Measurements from ENCODE around the gene POC1A. TPM values are rescaled to one million over a fixed set of nuclear protein-coding genes. Genes with fewer than 3 reads are reported as not detected.
A peak's percentile ranks its signal among the peaks of the same experiment; 100 is the strongest.

POC1A gene
- total and polyA plus RNA-seq, 4 experiments from 2014 or later = 0.36 to 2.4 (median 1.0) TPM

DNA sequence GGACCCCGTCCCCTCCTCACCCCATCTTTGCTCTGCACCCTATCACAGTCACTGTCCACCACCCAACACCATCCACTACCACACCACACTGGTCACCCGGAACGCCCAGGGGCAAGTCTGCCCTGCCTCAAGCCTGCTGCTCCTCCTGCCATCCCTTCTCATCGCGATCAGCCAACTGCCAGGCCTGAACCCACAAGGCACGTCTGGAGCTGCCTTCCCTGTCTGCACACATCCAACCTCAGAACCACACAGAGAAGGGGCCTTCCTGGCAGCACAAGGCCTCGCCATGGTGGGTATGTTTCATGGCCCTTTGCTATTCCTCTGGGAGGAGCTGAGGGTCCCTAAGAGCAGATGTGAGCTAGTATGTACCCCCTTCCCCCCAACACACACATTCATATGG, 94.4 kb downstream of the POC1A start:
- H3K4me1 ChIP-seq (ENCODE audit: insufficient read depth, low read length) = peaks cover 15% of the 10 kb centered on the region
- CTCF ChIA-PET (ENCODE audit: partially characterized antibody) = interaction anchor here (1.2 kb wide), 1 partner anchor 95 kb away, joined by 3 read pairs; the partner anchor contains the start of gene POC1A
- H3K27ac ChIP-seq (ENCODE audit: low read depth, low read length) = no peak overlapping the region
- no peaks in the 10 kb centered on the region for H3K9me3 Mint-ChIP-seq
- peaks cover 1 to 18% (median 7%) of the 10 kb centered on the region in 4 donors for H3K4me1 Mint-ChIP-seq
- POLR2A ChIA-PET (ENCODE audit: partially characterized antibody) = interaction anchor here (0.8 kb wide), 1 partner anchor 117 kb away, joined by 3 read pairs; no protein-coding TSS in a partner anchor
- no peak overlapping the region for H3K4me3 Mint-ChIP-seq
- peak overlapping the region in 1 of 7 donors; percentile 3 for H3K27ac Mint-ChIP-seq
- H3K4me3 ChIP-seq (ENCODE audit: low read length in 2 of 2) = no peak overlapping the region
- H3K36me3 Mint-ChIP-seq = peaks cover 0 to 11% of the 10 kb centered on the region in 2 donors
- H3K9me3 ChIP-seq (ENCODE audit: control insufficient read depth in 1 of 2, low read length in 2 of 2) = no peaks in the 10 kb centered on the region
- H3K27me3 Mint-ChIP-seq = no peaks in the 10 kb centered on the region
- DNase-seq = no peak
- intact Hi-C loops (cut with micrococcal nuclease) = no loop called here
- H3K36me3 ChIP-seq (ENCODE audit: insufficient read depth, low read length) = no peaks in the 10 kb centered on the region
- H3K27me3 ChIP-seq (ENCODE audit: insufficient read depth, low read length) = no peaks in the 10 kb centered on the region

GRCh38 chr3:52057812-52058495, 96.3 kb downstream of the POC1A start:
- Histone ChIP-seq H3K9me3 (ENCODE audit: control insufficient read depth in 1 of 2, low read length in 2 of 2) (no peaks in the 10 kb centered on the region), H3K27me3 (ENCODE audit: insufficient read depth, low read length) (no peaks in the 10 kb centered on the region), H3K4me3 (ENCODE audit: low read length in 2 of 2) (peak overlapping the region; percentile 19 to 46), H3K27ac (ENCODE audit: low read depth, low read length) (peak overlapping the region; percentile 70), H3K36me3 (ENCODE audit: insufficient read depth, low read length) (no peaks in the 10 kb centered on the region), H3K4me1 (ENCODE audit: insufficient read depth, low read length) (peaks cover 33% of the 10 kb centered on the region)
- Mint-ChIP-seq H3K9me3 (peaks cover 0 to 2% (median 0%) of the 10 kb centered on the region in 8 donors), H3K36me3 (peaks cover 8 to 27% of the 10 kb centered on the region in 2 donors), H3K4me3 (peak overlapping the region; percentile 46 to 93 (median 58)), H3K27me3 (no peaks in the 10 kb centered on the region), H3K27ac (peak overlapping the region; percentile 85 to 98 (median 90)), H3K4me1 (peaks cover 15 to 36% (median 23%) of the 10 kb centered on the region in 4 donors)
- no peak for DNase-seq
- ChIA-PET CTCF (ENCODE audit: partially characterized antibody) (interaction anchor here (1.5 to 6.7 kb wide), 5 partner anchors 21 to 116 kb away, joined by 3 to 97 read pairs (median 16); partner anchors contain the start of genes ACY1, PARP3 and RRP9), POLR2A (ENCODE audit: partially characterized antibody) (interaction anchor here (1.1 to 4.6 kb wide), 7 partner anchors 54 to 1766 kb away, joined by 3 to 46 read pairs (median 16); partner anchors contain the start of genes ABHD14A, ABHD14B, ACY1 and IFRD2)
- intact Hi-C loops (cut with micrococcal nuclease) = loop anchor here (1.0 to 2.0 kb wide), 6 partner anchors 57 to 557 kb away; partner anchors contain the start of genes DCAF1, PARP3 and POC1A

DNA sequence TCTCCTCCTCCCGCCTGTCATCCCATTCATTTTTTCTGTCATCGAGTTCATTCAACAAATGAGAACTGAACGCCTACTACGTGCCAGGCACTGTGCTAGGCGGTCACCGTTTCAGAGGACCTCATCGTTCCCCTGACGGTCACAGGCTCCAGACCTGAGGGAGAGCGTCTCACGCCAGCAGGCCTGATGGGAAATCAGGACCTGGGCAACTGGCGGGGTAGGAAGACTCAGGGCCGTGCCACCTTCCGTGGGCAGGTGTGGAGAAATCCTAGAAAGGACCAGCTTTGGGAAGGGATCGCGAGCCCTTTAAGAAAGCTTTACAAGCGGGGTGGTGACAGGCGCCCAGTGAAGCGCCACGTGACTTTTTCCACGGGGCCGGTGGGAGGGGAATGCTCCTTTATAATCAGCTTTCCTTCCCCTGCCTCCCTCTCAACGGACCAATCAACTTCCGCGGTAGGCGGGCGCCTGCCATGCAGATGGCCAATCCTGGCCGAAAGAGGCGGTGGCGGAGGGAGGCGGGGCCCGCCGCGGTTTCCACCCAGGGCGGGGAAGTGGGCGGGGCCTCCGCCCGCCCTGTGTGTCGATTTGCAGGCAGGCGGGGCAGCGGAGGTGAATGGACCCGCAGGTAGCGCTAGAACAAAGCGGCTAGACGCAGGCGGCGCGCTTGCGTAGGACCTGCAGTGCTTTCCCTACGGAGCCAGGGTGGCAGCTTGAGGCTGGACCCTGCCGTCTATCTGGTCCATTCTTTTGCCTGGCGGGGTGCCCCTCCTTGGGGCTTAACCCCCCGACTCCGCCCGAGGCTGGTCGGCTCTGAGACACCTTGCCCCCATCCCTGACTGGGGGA, 97.0 kb downstream of the POC1A start:
- Histone ChIP-seq H3K36me3 (ENCODE audit: insufficient read depth, low read length) (no peaks in the 10 kb centered on the region), H3K27me3 (ENCODE audit: insufficient read depth, low read length) (no peaks in the 10 kb centered on the region), H3K4me3 (ENCODE audit: low read length in 2 of 2) (peak overlapping the region; percentile 90 to 97), H3K27ac (ENCODE audit: low read depth, low read length) (peak overlapping the region; percentile 82), H3K4me1 (ENCODE audit: insufficient read depth, low read length) (peaks cover 41% of the 10 kb centered on the region), H3K9me3 (ENCODE audit: control insufficient read depth in 1 of 2, low read length in 2 of 2) (no peaks in the 10 kb centered on the region)
- no peaks in the 10 kb centered on the region for H3K27me3 Mint-ChIP-seq
- peaks cover 20 to 44% (median 30%) of the 10 kb centered on the region in 4 donors for H3K4me1 Mint-ChIP-seq
- peak overlapping the region; percentile 83 to 96 (median 92) for H3K4me3 Mint-ChIP-seq
- intact Hi-C loops (cut with micrococcal nuclease) = loop anchor here (1.0 to 2.0 kb wide), 6 partner anchors 56 to 556 kb away; partner anchors contain the start of genes DCAF1, PARP3 and POC1A
- CTCF ChIA-PET (ENCODE audit: partially characterized antibody) = interaction anchor here (0.7 to 6.7 kb wide), 10 partner anchors 21 to 115 kb away, joined by 3 to 97 read pairs (median 6); partner anchors contain the start of genes ABHD14B, ACY1, PARP3 and RPL29
- DNase-seq = peak; percentile 99 to 100 (median 99)
- peaks cover 8 to 33% of the 10 kb centered on the region in 2 donors for H3K36me3 Mint-ChIP-seq
- H3K27ac Mint-ChIP-seq = peak overlapping the region; percentile 92 to 98 (median 96)
- H3K9me3 Mint-ChIP-seq = peaks cover 0 to 2% (median 0%) of the 10 kb centered on the region in 8 donors
- POLR2A ChIA-PET (ENCODE audit: partially characterized antibody) = interaction anchor here (0.7 to 4.6 kb wide), 21 partner anchors 8 to 1765 kb away, joined by 3 to 46 read pairs (median 5); partner anchors contain the start of genes ABHD14A, ABHD14B, ACY1 and GLYCTK

DNA sequence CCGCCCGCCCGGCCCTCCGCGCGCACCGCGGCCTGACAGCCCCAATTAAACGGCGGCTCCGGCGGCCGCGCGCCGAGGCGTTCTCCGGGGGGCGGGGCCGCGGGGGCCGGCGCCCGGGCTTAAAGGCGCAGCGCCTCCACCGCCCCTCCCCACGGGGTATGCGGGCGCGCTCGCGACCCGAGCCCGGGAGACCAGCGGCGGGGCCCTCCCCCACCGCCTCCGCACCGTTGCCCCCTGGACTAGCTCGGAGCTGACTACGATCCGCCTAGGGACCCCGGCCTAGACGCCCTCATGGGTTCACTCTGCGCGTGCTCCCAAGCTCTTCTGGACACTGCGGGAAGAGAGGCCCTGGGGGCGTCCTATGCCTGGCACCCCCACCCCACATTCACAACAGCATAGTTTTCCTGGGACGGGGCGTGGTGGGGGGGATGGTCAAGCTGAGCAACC, 97.7 kb downstream of the POC1A start, which contains the start of gene DUSP7:
DUSP7 (minus strand) TSS at position 51 of the 447 bp plus-strand sequence. CDS start 205 bp downstream, outside the sequence.
- Histone ChIP-seq H3K27ac (ENCODE audit: low read depth, low read length) (peak within 1 kb of the TSS; percentile 82), H3K4me1 (ENCODE audit: insufficient read depth, low read length) (peaks cover 48% of the 10 kb centered on the region), H3K9me3 (ENCODE audit: control insufficient read depth in 1 of 2, low read length in 2 of 2) (no peaks in the 10 kb centered on the region), H3K27me3 (ENCODE audit: insufficient read depth, low read length) (no peaks in the 10 kb centered on the region), H3K4me3 (ENCODE audit: low read length in 2 of 2) (peak within 1 kb of the TSS; percentile 90 to 97), H3K36me3 (ENCODE audit: insufficient read depth, low read length) (no peaks in the 10 kb centered on the region)
- ChIA-PET POLR2A (ENCODE audit: partially characterized antibody) (interaction anchor here (0.7 to 4.6 kb wide), 30 partner anchors 9 to 1764 kb away, joined by 3 to 46 read pairs (median 4); partner anchors contain the start of genes ABHD14A, ABHD14B, ACY1 and GLYCTK), CTCF (ENCODE audit: partially characterized antibody) (interaction anchor here (0.7 to 6.7 kb wide), 13 partner anchors 20 to 179 kb away, joined by 3 to 97 read pairs (median 4); partner anchors contain the start of genes ABHD14B, ACY1, PARP3 and RPL29)
- no peaks in the 10 kb centered on the region for H3K27me3 Mint-ChIP-seq
- peaks cover 26 to 50% (median 36%) of the 10 kb centered on the region in 4 donors for H3K4me1 Mint-ChIP-seq
- intact Hi-C loops (cut with micrococcal nuclease) = loop anchor here (2.0 kb wide), 1 partner anchor 556 kb away; the partner anchor contains the start of gene DCAF1
- peak; percentile 61 to 78 (median 71) for DNase-seq
- H3K36me3 Mint-ChIP-seq = peaks cover 14 to 39% of the 10 kb centered on the region in 2 donors
- peak within 1 kb of the TSS; percentile 92 to 98 (median 96) for H3K27ac Mint-ChIP-seq
- H3K9me3 Mint-ChIP-seq = peaks cover 0 to 2% (median 0%) of the 10 kb centered on the region in 8 donors
- H3K4me3 Mint-ChIP-seq = peak within 1 kb of the TSS; percentile 90 to 96 (median 93)

DNA sequence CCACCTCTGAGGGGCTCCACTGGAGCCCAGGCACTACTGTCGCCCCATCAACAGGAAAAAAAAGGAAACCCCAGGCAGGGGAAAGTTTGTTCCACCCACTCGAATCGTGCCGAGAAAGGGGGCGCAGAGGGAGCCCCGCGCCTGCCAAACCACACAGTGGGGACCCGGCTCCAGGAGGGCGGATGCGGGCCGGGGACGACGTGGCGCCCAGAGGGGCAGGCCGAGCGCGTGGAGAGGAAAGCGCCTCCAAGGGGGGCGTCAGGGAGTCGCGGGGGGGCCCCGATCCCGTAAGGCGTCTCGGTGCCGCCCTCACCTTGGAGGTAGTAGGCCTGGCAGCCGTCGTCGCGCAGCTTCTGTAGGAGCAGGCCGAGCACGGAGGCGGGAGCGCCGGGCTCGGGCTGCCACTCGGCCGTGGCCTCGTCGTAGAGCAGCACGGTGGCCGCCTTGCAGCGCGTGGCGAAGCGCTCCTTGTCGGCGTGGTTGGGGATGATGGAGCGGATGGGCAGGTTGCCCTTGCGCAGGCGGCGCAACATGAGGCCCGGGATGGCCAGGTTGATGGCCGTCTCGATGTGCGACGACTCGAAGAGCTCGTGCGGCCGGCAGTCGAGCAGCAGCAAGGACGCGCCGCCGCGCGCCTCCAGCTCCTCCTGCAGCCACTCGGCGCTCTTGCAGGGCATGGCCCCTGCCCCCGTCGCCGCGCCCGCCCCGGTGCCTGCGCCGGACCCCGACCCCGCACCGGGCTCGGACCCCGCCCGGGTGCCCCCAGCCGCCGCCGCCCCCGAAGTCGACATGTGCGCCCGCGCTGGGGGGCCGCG, 98.5 kb downstream of the POC1A start:
- H3K27ac Mint-ChIP-seq = peak overlapping the region; percentile 82 to 94 (median 90)
- H3K4me3 Mint-ChIP-seq = peak overlapping the region; percentile 81 to 95 (median 92)
- intact Hi-C loops (cut with micrococcal nuclease) = loop anchor here (2.0 kb wide), 1 partner anchor 555 kb away; the partner anchor contains the start of gene DCAF1
- Histone ChIP-seq H3K27ac (ENCODE audit: low read depth, low read length) (peak overlapping the region; percentile 67), H3K4me1 (ENCODE audit: insufficient read depth, low read length) (peaks cover 56% of the 10 kb centered on the region), H3K36me3 (ENCODE audit: insufficient read depth, low read length) (peaks cover 7% of the 10 kb centered on the region), H3K9me3 (ENCODE audit: control insufficient read depth in 1 of 2, low read length in 2 of 2) (no peaks in the 10 kb centered on the region), H3K27me3 (ENCODE audit: insufficient read depth, low read length) (no peaks in the 10 kb centered on the region), H3K4me3 (ENCODE audit: low read length in 2 of 2) (peak overlapping the region; percentile 72 to 84)
- peaks cover 0 to 2% (median 0%) of the 10 kb centered on the region in 8 donors for H3K9me3 Mint-ChIP-seq
- CTCF ChIA-PET (ENCODE audit: partially characterized antibody) = interaction anchor here (0.7 to 6.7 kb wide), 9 partner anchors 19 to 180 kb away, joined by 3 to 97 read pairs (median 5); partner anchors contain the start of genes ACY1, PARP3, RPL29 and RRP9
- H3K4me1 Mint-ChIP-seq = peaks cover 29 to 58% (median 42%) of the 10 kb centered on the region in 4 donors
- no peaks in the 10 kb centered on the region for H3K27me3 Mint-ChIP-seq
- H3K36me3 Mint-ChIP-seq = peaks cover 16 to 46% of the 10 kb centered on the region in 2 donors
- DNase-seq = peak; percentile 41 to 57 (median 52)
- POLR2A ChIA-PET (ENCODE audit: partially characterized antibody) = interaction anchor here (0.9 to 4.6 kb wide), 23 partner anchors 12 to 1443 kb away, joined by 3 to 46 read pairs (median 3); partner anchors contain the start of genes ABHD14A, ABHD14B, ACY1 and GLYCTK

Data from CD4-positive, alpha-beta memory T cell (primary cell).